H9 (cell line): ENCODE results near the gene ENG. TPM values are rescaled to one million over a fixed set of nuclear protein-coding genes. Genes with fewer than 3 reads are reported as not detected.

ENCODE experiments used
- DNase-seq: peaks from one replicate; pipeline ENCODE4 v3.0.0-alpha.2; 2017
- H2AFZ ChIP-seq: one replicate; pipeline ENCODE4 v1.6.1; 2013; ENCODE audit warnings: mild to moderate bottlenecking, low read length, control low read depth, moderate library complexity
- H2AK5ac ChIP-seq: 2 replicates; pipeline ENCODE4 v1.6.1; 2013; ENCODE audit warnings: low read length, control low read depth, mixed read lengths; ENCODE audit not compliant: insufficient read length
- H2BK120ac ChIP-seq: one replicate; pipeline ENCODE4 v1.6.1; 2013; ENCODE audit warnings: low read depth, mild to moderate bottlenecking, low read length, control low read depth, inconsistent platforms; ENCODE audit not compliant: poor library complexity, severe bottlenecking
- H2BK12ac ChIP-seq: 2 replicates; pipeline ENCODE4 v1.6.1; 2013; ENCODE audit warnings: low read length, control low read depth, mixed read lengths, low read depth; ENCODE audit not compliant: insufficient read length
- H2BK15ac ChIP-seq: 2 replicates; pipeline ENCODE4 v1.6.1; 2013; ENCODE audit warnings: low read depth, low read length, control low read depth
- H2BK20ac ChIP-seq: one replicate; pipeline ENCODE4 v1.6.1; 2013; ENCODE audit warnings: low read depth, mild to moderate bottlenecking, low read length, control low read depth, inconsistent platforms; ENCODE audit not compliant: poor library complexity, severe bottlenecking
- H2BK5ac ChIP-seq: 2 replicates; pipeline ENCODE4 v1.6.1; 2013; ENCODE audit warnings: low read length, control low read depth, mixed read lengths; ENCODE audit not compliant: insufficient read length
- H3K14ac ChIP-seq: 2 replicates; pipeline ENCODE4 v1.6.1; 2013; ENCODE audit warnings: low read length, control low read depth; ENCODE audit not compliant: insufficient read depth
- H3K18ac ChIP-seq: 2 replicates; pipeline ENCODE4 v1.6.1; 2013; ENCODE audit warnings: low read depth, mild to moderate bottlenecking, mixed read lengths, low read length, control low read depth; ENCODE audit not compliant: insufficient read length
- H3K23ac ChIP-seq: 2 replicates; pipeline ENCODE4 v1.6.1; 2013; ENCODE audit warnings: low read length, control low read depth, mixed read lengths, low read depth; ENCODE audit not compliant: insufficient read length
- H3K23me2 ChIP-seq: 2 replicates; pipeline ENCODE4 v1.6.1; 2013; ENCODE audit warnings: low read depth, mild to moderate bottlenecking, mixed read lengths, low read length, control low read depth; ENCODE audit not compliant: insufficient read length, poor library complexity, severe bottlenecking
- H3K27ac ChIP-seq: 2 replicates; pipeline ENCODE4 v1.5.1; 2013; ENCODE audit warnings: low read length, control low read depth, mixed read lengths, low read depth; ENCODE audit not compliant: insufficient read length
- H3K27me3 ChIP-seq: 2 replicates; pipeline ENCODE4 v1.6.1; 2013; ENCODE audit warnings: low read length, control low read depth, inconsistent platforms; ENCODE audit not compliant: insufficient read depth
- H3K4ac ChIP-seq: 2 replicates; pipeline ENCODE4 v1.6.1; 2013; ENCODE audit warnings: low read depth, mild to moderate bottlenecking, control low read depth, inconsistent platforms, low read length, moderate library complexity
- H3K4me1 ChIP-seq: 2 replicates; pipeline ENCODE4 v1.6.1; 2013; ENCODE audit warnings: low read length, control low read depth, inconsistent platforms; ENCODE audit not compliant: insufficient read depth
- H3K4me2 ChIP-seq: 2 replicates; pipeline ENCODE4 v1.6.1; 2013; ENCODE audit warnings: low read length, control low read depth, mixed read lengths; ENCODE audit not compliant: insufficient read length, insufficient read depth
- H3K56ac ChIP-seq: 2 replicates; pipeline ENCODE4 v1.6.1; 2013; ENCODE audit warnings: low read depth, mild to moderate bottlenecking, mixed read lengths, low read length, control low read depth; ENCODE audit not compliant: insufficient read length
- H3K79me1 ChIP-seq: 2 replicates; pipeline ENCODE4 v1.6.1; 2013; ENCODE audit warnings: low read depth, mild to moderate bottlenecking, moderate library complexity, low read length, control low read depth, inconsistent platforms; ENCODE audit not compliant: insufficient read depth, poor library complexity, severe bottlenecking
- H3K79me2 ChIP-seq: 2 replicates; pipeline ENCODE4 v1.6.1; 2013; ENCODE audit warnings: low read length, control low read depth, inconsistent platforms; ENCODE audit not compliant: insufficient read depth
- H3K9ac ChIP-seq: 2 replicates; pipeline ENCODE4 v1.6.1; 2013; ENCODE audit warnings: low read length, control low read depth, mixed read lengths; ENCODE audit not compliant: insufficient read length; ENCODE audit errors: extremely low read depth
- H3K9me3 ChIP-seq: one replicate; pipeline ENCODE4 v1.6.1; 2013; ENCODE audit warnings: low read depth, low read length, inconsistent platforms; ENCODE audit not compliant: control insufficient read depth
- H3T11ph ChIP-seq: one replicate; pipeline ENCODE4 v1.6.1; 2013; ENCODE audit warnings: mild to moderate bottlenecking, low read length, control low read depth, inconsistent platforms
- H4K20me1 ChIP-seq: one replicate; pipeline ENCODE4 v1.6.1; 2013; ENCODE audit not compliant: control insufficient read depth, insufficient read length, insufficient read depth
- H4K5ac ChIP-seq: 2 replicates; pipeline ENCODE4 v1.6.1; 2013; ENCODE audit warnings: low read depth, mild to moderate bottlenecking, mixed read lengths, low read length, control low read depth; ENCODE audit not compliant: insufficient read length
- H4K8ac ChIP-seq: replicated peaks from 2 replicates; pipeline ENCODE4 v1.6.1; 2013; ENCODE audit warnings: low read length, control low read depth, mixed read lengths, low read depth; ENCODE audit not compliant: insufficient read length
- H4K91ac ChIP-seq: 2 replicates; pipeline ENCODE4 v1.6.1; 2013; ENCODE audit warnings: low read depth, mild to moderate bottlenecking, moderate library complexity, mixed read lengths, low read length, control low read depth; ENCODE audit not compliant: insufficient read length
- H3K27ac Mint-ChIP-seq, 3 experiments: 2 replicates in 2 of 3; 3 replicates in 1 of 3; pipeline ENCODE4 v1.8.0; 2020 to 2021; ENCODE audit warnings: mixed read lengths in 3 of 3, mild to moderate bottlenecking in 1 of 3, moderate library complexity in 1 of 3
- H3K27me3 Mint-ChIP-seq: 2 replicates; pipeline ENCODE4 v1.8.0; 2021; ENCODE audit warnings: low read depth, mild to moderate bottlenecking, moderate library complexity, mixed read lengths
- H3K36me3 Mint-ChIP-seq, 3 experiments: 2 replicates in 2 of 3; 3 replicates in 1 of 3; pipeline ENCODE4 v1.8.0; 2020 to 2021; ENCODE audit warnings: low read depth in 3 of 3, mixed read lengths in 3 of 3; ENCODE audit not compliant: insufficient read depth in 1 of 3
- H3K4me1 Mint-ChIP-seq, 2 experiments: 2 replicates each; pipeline ENCODE4 v1.8.0; 2020; ENCODE audit warnings: mixed read lengths in 2 of 2
- H3K4me3 Mint-ChIP-seq, 2 experiments: 2 replicates in 1 of 2; 3 replicates in 1 of 2; pipeline ENCODE4 v1.8.0; 2020 to 2021; ENCODE audit warnings: mild to moderate bottlenecking in 2 of 2, mixed read lengths in 2 of 2, moderate library complexity in 1 of 2
- H3K9me3 Mint-ChIP-seq, 2 experiments: 2 replicates in 1 of 2; 3 replicates in 1 of 2; pipeline ENCODE4 v1.8.0; 2020; ENCODE audit warnings: mild to moderate bottlenecking in 2 of 2, mixed read lengths in 2 of 2, moderate library complexity in 1 of 2
- CTCF ChIP-seq: fragments of 200-600 bp; sonication (generic); conservative IDR thresholded peaks from 3 replicates; pipeline ENCODE4 v1.8.0; 2021; ENCODE audit warnings: antibody characterized with exemption, mild to moderate bottlenecking
- WGBS: extraction: QIAGEN DNeasy Blood & Tissue Kit; methylation state at CpG from one replicate; pipeline ENCODE4 v1.1.7; 2013; ENCODE audit warnings: missing lambda C conversion rate, low lambda C conversion rate, mixed read lengths; ENCODE audit not compliant: insufficient read length; ENCODE audit errors: extremely low coverage; 5-methylcytosine and 5-hydroxymethylcytosine counted together
- total RNA-seq: library from RNA; stranded (reverse); gene quantifications from 2 replicates; pipeline ENCODE4 v1.2.1, GENCODE V29; 2021

ENG gene
- total RNA-seq, 1 experiment from 2014 or later: 2.1 TPM

- no peak overlapping the region for H3K9ac ChIP-seq
- H2BK12ac ChIP-seq: no peak overlapping the region
- peaks cover 2% of the 10 kb centered on the region for H3K23me2 ChIP-seq
- no peaks in the 10 kb centered on the region for H3K9me3 ChIP-seq
- no peaks in the 10 kb centered on the region for H3K79me2 ChIP-seq
- no peak overlapping the region for H3T11ph ChIP-seq
- no CpG with 5 or more reads among the region's 20 CpGs for WGBS
- no peak overlapping the region for H2AK5ac ChIP-seq
- H2AFZ ChIP-seq: no peak overlapping the region
- no peak overlapping the region for H3K23ac ChIP-seq
- H2BK5ac ChIP-seq: no peak overlapping the region
- no peak overlapping the region for H3K18ac ChIP-seq
- Mint-ChIP-seq H3K4me3 (no peak overlapping the region), H3K27ac (no peak overlapping the region; a peak in 1 of 7 replicates), H3K36me3 (no peaks in the 10 kb centered on the region), H3K27me3 (peaks cover 6% of the 10 kb centered on the region), H3K4me1 (peaks cover 9 to 38% of the 10 kb centered on the region in 2 experiments), H3K9me3 (no peaks in the 10 kb centered on the region)
- no peak overlapping the region for H3K4me2 ChIP-seq
- H2BK20ac ChIP-seq: no peak overlapping the region
- no peak overlapping the region for H3K56ac ChIP-seq
- H4K20me1 ChIP-seq: no peaks in the 10 kb centered on the region
- no peaks in the 10 kb centered on the region; the same call in 1 of the 2 replicates for H3K4me1 ChIP-seq
- H3K27ac ChIP-seq: no peak overlapping the region
- no peak for DNase-seq
- H4K91ac ChIP-seq: no peak overlapping the region
- no peak overlapping the region for H3K4ac ChIP-seq
- no peak for TF ChIP-seq CTCF
- H2BK120ac ChIP-seq: no peak overlapping the region
- H4K8ac ChIP-seq: no peak overlapping the region
- H3K27me3 ChIP-seq: no peaks in the 10 kb centered on the region; the same call in 1 of the 2 replicates
- no peaks in the 10 kb centered on the region for H3K79me1 ChIP-seq
- H3K14ac ChIP-seq: no peak overlapping the region; the same call in 1 of the 2 replicates
- H2BK15ac ChIP-seq: no peak overlapping the region
- H4K5ac ChIP-seq: no peak overlapping the region
Observed at GRCh38 chr9:127780126-127780885, 74.2 kb downstream of the ENG start.
